ENCODE measurements around the gene CLDN8.

DNA sequence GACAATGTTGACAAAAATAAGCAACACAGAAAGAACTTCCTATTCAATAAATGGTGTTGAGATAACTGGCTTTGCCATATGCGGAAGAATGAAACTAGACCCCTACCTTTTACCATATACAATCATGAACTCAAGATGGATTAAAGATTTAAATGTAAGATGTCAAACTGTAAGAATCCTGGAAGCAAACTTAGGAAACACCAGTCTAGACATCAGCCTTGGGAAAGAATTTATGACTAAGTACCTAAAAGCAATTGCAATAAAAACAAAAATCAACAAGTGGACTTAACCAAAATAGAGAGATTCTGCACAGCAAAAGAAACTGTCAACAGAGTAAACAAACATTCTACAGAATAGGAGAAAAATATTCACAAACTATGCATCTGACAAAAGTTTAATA, 16.1 kb upstream of the CLDN8 start:
- TF ChIP-seq, protein P1, sequence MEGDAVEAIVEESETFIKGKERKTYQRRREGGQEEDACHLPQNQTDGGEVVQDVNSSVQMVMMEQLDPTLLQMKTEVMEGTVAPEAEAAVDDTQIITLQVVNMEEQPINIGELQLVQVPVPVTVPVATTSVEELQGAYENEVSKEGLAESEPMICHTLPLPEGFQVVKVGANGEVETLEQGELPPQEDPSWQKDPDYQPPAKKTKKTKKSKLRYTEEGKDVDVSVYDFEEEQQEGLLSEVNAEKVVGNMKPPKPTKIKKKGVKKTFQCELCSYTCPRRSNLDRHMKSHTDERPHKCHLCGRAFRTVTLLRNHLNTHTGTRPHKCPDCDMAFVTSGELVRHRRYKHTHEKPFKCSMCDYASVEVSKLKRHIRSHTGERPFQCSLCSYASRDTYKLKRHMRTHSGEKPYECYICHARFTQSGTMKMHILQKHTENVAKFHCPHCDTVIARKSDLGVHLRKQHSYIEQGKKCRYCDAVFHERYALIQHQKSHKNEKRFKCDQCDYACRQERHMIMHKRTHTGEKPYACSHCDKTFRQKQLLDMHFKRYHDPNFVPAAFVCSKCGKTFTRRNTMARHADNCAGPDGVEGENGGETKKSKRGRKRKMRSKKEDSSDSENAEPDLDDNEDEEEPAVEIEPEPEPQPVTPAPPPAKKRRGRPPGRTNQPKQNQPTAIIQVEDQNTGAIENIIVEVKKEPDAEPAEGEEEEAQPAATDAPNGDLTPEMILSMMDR (IDR thresholded peaks at IDR 0.05; ENCODE audit: low read length), result no peak
- no peak for TF ChIP-seq EZH2 (IDR thresholded peaks at IDR 0.05; ENCODE audit: borderline replicate concordance, low read length)
